ENCODE measurements around the gene SLC19A3.
"Not testable (repeated sequence)": the region's sequence is repeated elsewhere in the genome, so short reads cannot be mapped to it uniquely, and the experiment has no call there.

Gene SLC19A3

GRCh38 chr2:227703280-227703732 lies 14.5 kb downstream of the SLC19A3 start:
- DNase-seq (ENCODE audit: low spot score), result no peak

- DNase-seq (ENCODE audit: low spot score), result no peak
Measured at GRCh38 chr2:227701556-227701955, 16.3 kb downstream of the SLC19A3 start.

- no peak for DNase-seq (ENCODE audit: low spot score)
Measured at GRCh38 chr2:227696990-227697679, 20.7 kb downstream of the SLC19A3 start.

- DNase-seq (ENCODE audit: low spot score), result no peak
Measured at GRCh38 chr2:227687189-227687588, 30.6 kb downstream of the SLC19A3 start.

- DNase-seq (ENCODE audit: low spot score), result no peak
Measured at GRCh38 chr2:227684258-227684657, 33.6 kb downstream of the SLC19A3 start.

GRCh38 chr2:227677928-227678327 lies 39.9 kb downstream of the SLC19A3 start:
- no peak for DNase-seq (ENCODE audit: low spot score)

GRCh38 chr2:227674485-227674884 lies 43.3 kb downstream of the SLC19A3 start:
- DNase-seq (ENCODE audit: low spot score), result no peak

- DNase-seq (ENCODE audit: low spot score), result not testable (repeated sequence)
Measured at GRCh38 chr2:227673620-227674019, 44.2 kb downstream of the SLC19A3 start.

- no peak for DNase-seq (ENCODE audit: low spot score)
Measured at GRCh38 chr2:227671170-227671905, 46.5 kb downstream of the SLC19A3 start.

GRCh38 chr2:227666631-227667170 lies 51.1 kb downstream of the SLC19A3 start, which contains the start of gene SCYGR5:
Gene SCYGR5 (plus strand): TSS chr2:227666804. CDS start chr2:227666804, 0 bp downstream.
- DNase-seq (ENCODE audit: low spot score), result not testable (repeated sequence)

GRCh38 chr2:227665189-227665940 lies 52.5 kb downstream of the SLC19A3 start:
- DNase-seq (ENCODE audit: low spot score), result no peak

GRCh38 chr2:227661827-227662226 lies 56.0 kb downstream of the SLC19A3 start:
- no peak for DNase-seq (ENCODE audit: low spot score)

GRCh38 chr2:227661025-227661649 lies 56.7 kb downstream of the SLC19A3 start:
- no peak for DNase-seq (ENCODE audit: low spot score)

- DNase-seq (ENCODE audit: low spot score), result no peak
Measured at GRCh38 chr2:227657199-227657845, 60.5 kb downstream of the SLC19A3 start.

- no peak for DNase-seq (ENCODE audit: low spot score)
Measured at GRCh38 chr2:227655454-227655853, 62.4 kb downstream of the SLC19A3 start.

- no peak for DNase-seq (ENCODE audit: low spot score)
Measured at GRCh38 chr2:227654426-227654825, 63.4 kb downstream of the SLC19A3 start.

GRCh38 chr2:227653419-227653818 lies 64.4 kb downstream of the SLC19A3 start:
- DNase-seq (ENCODE audit: low spot score), result no peak

GRCh38 chr2:227643990-227644551 lies 73.8 kb downstream of the SLC19A3 start:
- no peak for DNase-seq (ENCODE audit: low spot score)

- DNase-seq (ENCODE audit: low spot score), result no peak
Measured at GRCh38 chr2:227642656-227643055, 75.2 kb downstream of the SLC19A3 start.

GRCh38 chr2:227634201-227634600 lies 83.6 kb downstream of the SLC19A3 start:
- DNase-seq (ENCODE audit: low spot score), result no peak
